Mammary epithelial cell (primary cell): ENCODE measurements around the gene HIPK4.

Source experiments
- EZH2 ChIP-seq: IDR thresholded peaks from 2 replicates; pipeline ENCODE4 v1.6.1; 2012; ENCODE audit warnings: low read length, inconsistent platforms, borderline replicate concordance
- TF ChIP-seq, protein P1 (sequence below), 2 donors: IDR thresholded peaks in 1 of 2; conservative IDR thresholded peaks in 1 of 2; 2 replicates each; pipeline ENCODE4 v1.5.1; 2011 to 2012; ENCODE audit warnings: inconsistent platforms in 2 of 2, low read length in 2 of 2, mild to moderate bottlenecking in 2 of 2, control low read depth in 1 of 2, low read depth in 1 of 2; ENCODE audit not compliant: insufficient read depth in 1 of 2; ENCODE audit errors: extremely low read depth in 1 of 2

DNA sequence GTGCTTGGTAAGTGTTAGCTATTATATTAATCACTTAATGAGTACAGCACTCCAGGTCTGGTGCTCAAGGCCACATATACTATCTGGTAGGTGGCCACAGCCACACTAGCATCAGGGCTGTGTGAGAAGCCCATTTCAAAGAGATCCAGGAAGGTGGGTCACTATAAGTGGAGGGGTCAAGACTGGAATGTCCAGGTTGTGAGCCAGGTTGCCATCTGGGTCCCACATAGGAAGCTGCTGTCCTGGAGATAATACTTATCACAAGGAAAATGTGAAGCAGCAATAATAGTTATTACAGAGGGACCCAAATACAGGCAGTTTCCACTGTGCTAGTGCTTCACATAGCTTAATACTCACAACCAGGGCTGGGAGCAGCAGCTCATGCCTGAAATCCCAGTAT lies 54.9 kb downstream of the HIPK4 start:
- TF ChIP-seq, protein P1, sequence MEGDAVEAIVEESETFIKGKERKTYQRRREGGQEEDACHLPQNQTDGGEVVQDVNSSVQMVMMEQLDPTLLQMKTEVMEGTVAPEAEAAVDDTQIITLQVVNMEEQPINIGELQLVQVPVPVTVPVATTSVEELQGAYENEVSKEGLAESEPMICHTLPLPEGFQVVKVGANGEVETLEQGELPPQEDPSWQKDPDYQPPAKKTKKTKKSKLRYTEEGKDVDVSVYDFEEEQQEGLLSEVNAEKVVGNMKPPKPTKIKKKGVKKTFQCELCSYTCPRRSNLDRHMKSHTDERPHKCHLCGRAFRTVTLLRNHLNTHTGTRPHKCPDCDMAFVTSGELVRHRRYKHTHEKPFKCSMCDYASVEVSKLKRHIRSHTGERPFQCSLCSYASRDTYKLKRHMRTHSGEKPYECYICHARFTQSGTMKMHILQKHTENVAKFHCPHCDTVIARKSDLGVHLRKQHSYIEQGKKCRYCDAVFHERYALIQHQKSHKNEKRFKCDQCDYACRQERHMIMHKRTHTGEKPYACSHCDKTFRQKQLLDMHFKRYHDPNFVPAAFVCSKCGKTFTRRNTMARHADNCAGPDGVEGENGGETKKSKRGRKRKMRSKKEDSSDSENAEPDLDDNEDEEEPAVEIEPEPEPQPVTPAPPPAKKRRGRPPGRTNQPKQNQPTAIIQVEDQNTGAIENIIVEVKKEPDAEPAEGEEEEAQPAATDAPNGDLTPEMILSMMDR (conservative IDR thresholded peaks at IDR 0.05 in 1 of 2, IDR thresholded peaks at IDR 0.05 in 1 of 2; ENCODE audit: extremely low read depth in 1 of 2, insufficient read depth in 1 of 2, low read depth in 1 of 2, low read length in 2 of 2), result no peak
- TF ChIP-seq EZH2, result no peak
